Endodermal cell (in vitro differentiated cells): Measurements from ENCODE around the gene NFIA. TPM values are rescaled to one million over a fixed set of nuclear protein-coding genes. Genes with fewer than 3 reads are reported as not detected.

ENCODE experiments used
- DNase-seq: peaks from one replicate; pipeline ENCODE4 v3.0.0-alpha.2; 2017
- H3K27ac ChIP-seq: 2 replicates; pipeline ENCODE4 v1.5.1; 2013; ENCODE audit warnings: mild to moderate bottlenecking, low read depth, low read length, moderate library complexity
- H3K27me3 ChIP-seq: 2 replicates; pipeline ENCODE4 v1.6.1; 2013; ENCODE audit warnings: mild to moderate bottlenecking, low read length, moderate library complexity; ENCODE audit not compliant: insufficient read depth, control insufficient read depth, poor library complexity, severe bottlenecking
- H3K36me3 ChIP-seq: 2 replicates; pipeline ENCODE4 v1.7.0; 2013; ENCODE audit warnings: mild to moderate bottlenecking, low read length, moderate library complexity; ENCODE audit not compliant: control insufficient read depth, insufficient read depth
- H3K4me1 ChIP-seq: one replicate; pipeline ENCODE4 v1.7.0; 2013; ENCODE audit warnings: low read length; ENCODE audit not compliant: control insufficient read depth, insufficient read depth
- H3K4me3 ChIP-seq: 2 replicates; pipeline ENCODE4 v1.5.1; 2013; ENCODE audit warnings: mild to moderate bottlenecking, low read length, moderate library complexity
- H3K9ac ChIP-seq: 2 replicates; pipeline ENCODE4 v1.6.1; 2013; ENCODE audit warnings: mild to moderate bottlenecking, low read length, moderate library complexity; ENCODE audit not compliant: poor library complexity, severe bottlenecking; ENCODE audit errors: extremely low read depth
- H3K9me3 ChIP-seq: 2 replicates; pipeline ENCODE4 v1.6.1; 2013; ENCODE audit warnings: mild to moderate bottlenecking, low read length, moderate library complexity; ENCODE audit not compliant: control insufficient read depth
- H3K27ac Mint-ChIP-seq: 2 replicates; pipeline ENCODE4 v1.8.0; 2020; ENCODE audit warnings: mixed read lengths
- H3K27me3 Mint-ChIP-seq: 2 replicates; pipeline ENCODE4 v1.8.0; 2021; ENCODE audit warnings: mild to moderate bottlenecking, mixed read lengths; ENCODE audit not compliant: insufficient read depth
- H3K36me3 Mint-ChIP-seq: 2 replicates; pipeline ENCODE4 v1.8.0; 2020; ENCODE audit warnings: low read depth, mixed read lengths
- H3K4me1 Mint-ChIP-seq: 2 replicates; pipeline ENCODE4 v1.8.0; 2020; ENCODE audit warnings: mixed read lengths
- H3K4me3 Mint-ChIP-seq: 2 replicates; pipeline ENCODE4 v1.8.0; 2020; ENCODE audit warnings: mild to moderate bottlenecking, moderate library complexity, mixed read lengths
- H3K9me3 Mint-ChIP-seq: 2 replicates; pipeline ENCODE4 v1.8.0; 2020; ENCODE audit warnings: mild to moderate bottlenecking, mixed read lengths
- WGBS, 2 experiments: methylation state at CpG; one replicate each; pipeline versions ENCODE4 v1.1.5 to v1.1.7; 2013; ENCODE audit warnings: missing lambda C conversion rate in 2 of 2, mixed read lengths in 1 of 2; ENCODE audit not compliant: insufficient coverage in 1 of 2, insufficient read length in 1 of 2; 5-methylcytosine and 5-hydroxymethylcytosine counted together
- total RNA-seq, 2 donors: library from RNA; stranded (reverse); fragmentation: NEBNext Ultra II Directional in 1 of 2; extraction: Animal tissue kit (Norgen Biotek cat#: 25700) in 1 of 2; gene quantifications; 2 replicates in 1 of 2; 3 replicates in 1 of 2; pipeline ENCODE4 v1.2.1, GENCODE V29; 2021
- TF ChIP-seq, protein P1 (sequence below): fragments of 200-600 bp; sonication (generic); conservative IDR thresholded peaks from 2 replicates; pipeline ENCODE4 v1.5.0; 2021; ENCODE audit warnings: antibody characterized with exemption, mild to moderate bottlenecking

NFIA gene
- total RNA-seq, 2 donors from 2014 or later = 2.3 to 3.8 TPM

DNA sequence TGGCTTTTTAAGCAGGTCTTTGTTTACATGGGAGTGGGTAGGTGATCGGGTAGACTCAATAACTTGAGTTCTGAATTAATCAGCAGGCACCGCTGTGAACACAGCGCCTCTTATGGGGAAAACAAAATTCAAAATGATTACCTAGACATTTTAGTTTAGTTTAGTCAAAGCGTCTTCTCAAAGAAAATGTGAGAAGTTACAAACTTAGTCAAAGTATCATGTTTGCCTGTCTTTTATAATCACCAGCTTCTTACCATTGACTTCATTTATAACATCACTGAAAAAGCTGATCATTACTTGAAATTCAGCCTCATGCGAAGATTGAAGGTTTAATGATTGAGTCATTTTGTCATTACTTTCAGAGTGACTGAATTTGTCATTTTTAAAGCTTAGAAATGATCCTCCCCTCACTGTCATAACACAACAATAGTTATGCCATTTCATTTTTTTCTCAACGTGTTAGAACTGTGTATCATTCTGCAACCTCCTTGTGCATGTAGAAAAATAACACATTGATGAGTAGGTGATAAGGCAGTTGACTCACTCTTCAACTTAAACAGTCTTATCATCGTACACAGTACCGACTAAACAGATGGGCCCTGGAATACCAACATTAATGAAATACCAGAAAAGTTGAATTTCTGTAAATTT is 188.5 kb downstream of the NFIA start:
- H3K4me3 ChIP-seq = no peak overlapping the region
- H3K9ac ChIP-seq = no peak overlapping the region
- no peaks in the 10 kb centered on the region for H3K9me3 ChIP-seq
- Mint-ChIP-seq H3K27ac (no peak overlapping the region), H3K4me3 (no peak overlapping the region), H3K4me1 (peaks cover 41% of the 10 kb centered on the region), H3K27me3 (no peaks in the 10 kb centered on the region), H3K36me3 (no peaks in the 10 kb centered on the region), H3K9me3 (no peaks in the 10 kb centered on the region)
- no peak for DNase-seq
- TF ChIP-seq, protein P1, sequence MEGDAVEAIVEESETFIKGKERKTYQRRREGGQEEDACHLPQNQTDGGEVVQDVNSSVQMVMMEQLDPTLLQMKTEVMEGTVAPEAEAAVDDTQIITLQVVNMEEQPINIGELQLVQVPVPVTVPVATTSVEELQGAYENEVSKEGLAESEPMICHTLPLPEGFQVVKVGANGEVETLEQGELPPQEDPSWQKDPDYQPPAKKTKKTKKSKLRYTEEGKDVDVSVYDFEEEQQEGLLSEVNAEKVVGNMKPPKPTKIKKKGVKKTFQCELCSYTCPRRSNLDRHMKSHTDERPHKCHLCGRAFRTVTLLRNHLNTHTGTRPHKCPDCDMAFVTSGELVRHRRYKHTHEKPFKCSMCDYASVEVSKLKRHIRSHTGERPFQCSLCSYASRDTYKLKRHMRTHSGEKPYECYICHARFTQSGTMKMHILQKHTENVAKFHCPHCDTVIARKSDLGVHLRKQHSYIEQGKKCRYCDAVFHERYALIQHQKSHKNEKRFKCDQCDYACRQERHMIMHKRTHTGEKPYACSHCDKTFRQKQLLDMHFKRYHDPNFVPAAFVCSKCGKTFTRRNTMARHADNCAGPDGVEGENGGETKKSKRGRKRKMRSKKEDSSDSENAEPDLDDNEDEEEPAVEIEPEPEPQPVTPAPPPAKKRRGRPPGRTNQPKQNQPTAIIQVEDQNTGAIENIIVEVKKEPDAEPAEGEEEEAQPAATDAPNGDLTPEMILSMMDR = no peak
- H3K4me1 ChIP-seq = peaks cover 2% of the 10 kb centered on the region
- WGBS, 2 experiments = 97% methylated on average over 4 to 8 of the region's 8 CpGs
- H3K36me3 ChIP-seq = no peaks in the 10 kb centered on the region
- H3K27me3 ChIP-seq = no peaks in the 10 kb centered on the region
- no peak overlapping the region for H3K27ac ChIP-seq

- no peak overlapping the region for H3K4me3 Mint-ChIP-seq
These were observed 189.0 kb downstream of the NFIA start for GRCh38 chr1:61271412-61271789.

DNA sequence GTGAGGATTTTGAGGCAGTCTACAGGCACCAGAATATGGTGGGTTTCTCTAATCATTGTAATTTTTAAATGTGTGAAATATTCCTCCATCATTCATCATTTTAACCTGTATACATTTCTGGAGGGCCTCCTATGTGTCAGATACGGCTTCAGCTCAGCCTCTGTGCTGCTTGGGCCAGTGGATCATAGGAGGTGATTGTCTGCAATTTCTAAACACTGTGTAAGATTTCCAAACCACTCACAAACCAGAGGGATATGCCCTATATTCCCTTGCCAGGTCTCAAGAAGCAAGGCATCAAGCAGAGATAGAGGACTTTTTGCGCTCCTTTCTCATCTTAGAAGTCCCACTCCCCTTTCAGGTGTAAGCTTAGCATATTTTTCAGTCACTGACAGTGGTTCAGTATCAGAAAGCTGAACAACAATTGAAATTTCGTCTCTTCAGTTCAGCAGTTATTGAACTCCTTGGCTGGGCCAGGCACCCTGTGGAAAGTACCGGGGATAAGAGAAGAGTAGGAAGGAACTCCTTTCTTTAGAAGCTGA is 190.9 kb downstream of the NFIA start:
- H3K4me3 ChIP-seq = no peak overlapping the region

More at GRCh38 chr1:61271412-61271789, 189.0 kb downstream of the NFIA start:
- Histone ChIP-seq H3K9ac (no peak overlapping the region), H3K36me3 (no peaks in the 10 kb centered on the region), H3K27ac (no peak overlapping the region), H3K4me3 (no peak overlapping the region), H3K4me1 (peaks cover 2% of the 10 kb centered on the region), H3K27me3 (no peaks in the 10 kb centered on the region), H3K9me3 (no peaks in the 10 kb centered on the region)
- TF ChIP-seq, protein P1 = no peak
- WGBS, 2 experiments = 93% methylated on average over 5 of the region's 5 CpGs; no CpG with 5 or more reads in 1 of the 2 experiments
- H3K36me3 Mint-ChIP-seq = no peaks in the 10 kb centered on the region
- H3K9me3 Mint-ChIP-seq = no peaks in the 10 kb centered on the region
- peaks cover 41% of the 10 kb centered on the region for H3K4me1 Mint-ChIP-seq
- no peaks in the 10 kb centered on the region for H3K27me3 Mint-ChIP-seq
- H3K27ac Mint-ChIP-seq = no peak overlapping the region
- no peak for DNase-seq

More for the DNA sequence above, 190.9 kb downstream of the NFIA start:
- H3K9ac ChIP-seq = no peak overlapping the region
- Mint-ChIP-seq H3K27ac (no peak overlapping the region), H3K36me3 (no peaks in the 10 kb centered on the region), H3K9me3 (no peaks in the 10 kb centered on the region), H3K27me3 (no peaks in the 10 kb centered on the region), H3K4me1 (peaks cover 39% of the 10 kb centered on the region), H3K4me3 (no peak overlapping the region)
- H3K27ac ChIP-seq = no peak overlapping the region
- no peaks in the 10 kb centered on the region for H3K27me3 ChIP-seq
- 89% methylated on average over 2 to 4 of the region's 4 CpGs for WGBS, 2 experiments
- no peaks in the 10 kb centered on the region for H3K4me1 ChIP-seq
- no peak for DNase-seq
- TF ChIP-seq, protein P1 = no peak
- H3K9me3 ChIP-seq = no peaks in the 10 kb centered on the region
- no peaks in the 10 kb centered on the region for H3K36me3 ChIP-seq
